Measurements from ENCODE around the gene RBM26.

- TF ChIP-seq CTCF (IDR thresholded peaks at IDR 0.05): no peak
- no peak for TF ChIP-seq POLR2A (IDR thresholded peaks at IDR 0.05)
- no peak for TF ChIP-seq POLR2AphosphoS5 (IDR thresholded peaks at IDR 0.05)
- TF ChIP-seq EP300 (IDR thresholded peaks at IDR 0.05): no peak
Observed at GRCh38 chr13:79287939-79288795, 117.9 kb downstream of the RBM26 start.
